AG09309 (cell line): ENCODE data around the gene IQCE.

Experiments used
- DNase-seq: peaks from one replicate; pipeline ENCODE4 v3.0.0-alpha.2; 2010; ENCODE audit warnings: low read depth
- H3K4me3 ChIP-seq: 2 replicates; pipeline ENCODE4 v1.5.1; 2011; ENCODE audit warnings: mild to moderate bottlenecking, low read depth, low read length, moderate library complexity; ENCODE audit not compliant: control insufficient read depth
- TF ChIP-seq, protein P1 (sequence below): IDR thresholded peaks from 2 replicates; pipeline ENCODE4 v1.5.1; 2011; ENCODE audit warnings: mild to moderate bottlenecking, low read depth, low read length, inconsistent platforms; ENCODE audit not compliant: insufficient read depth, control insufficient read depth; ENCODE audit errors: missing control alignments

Gene IQCE

DNA sequence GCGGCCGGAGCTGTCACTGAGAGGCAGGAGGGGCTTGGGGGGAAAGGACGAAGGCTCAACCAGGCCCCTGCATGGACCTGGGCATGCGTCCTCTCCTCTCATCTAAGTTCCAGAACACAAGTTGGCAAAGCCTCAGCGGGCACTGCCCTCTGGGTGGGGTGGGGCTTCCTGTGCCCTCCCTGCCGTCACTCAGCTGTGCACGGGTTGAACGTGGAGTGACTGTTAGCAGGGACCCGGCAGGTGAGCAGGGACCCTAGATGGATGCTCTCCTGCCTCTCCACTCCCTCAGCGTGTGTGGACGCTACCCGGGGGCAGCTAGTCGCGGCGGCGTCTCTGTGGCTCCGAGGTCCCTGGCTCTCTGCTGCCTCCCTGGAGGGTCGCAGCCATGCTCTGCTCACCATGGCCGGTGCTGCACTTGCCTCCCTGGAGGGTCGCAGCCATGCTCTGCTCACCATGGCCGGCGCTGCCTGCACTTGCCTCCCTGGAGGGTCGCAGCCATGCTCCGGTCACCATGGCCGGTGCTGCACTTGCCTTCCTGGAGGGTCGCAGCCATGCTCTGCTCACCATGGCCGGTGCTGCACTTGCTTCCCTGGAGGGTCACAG lies 36.6 kb downstream of the IQCE start:
- TF ChIP-seq, protein P1, sequence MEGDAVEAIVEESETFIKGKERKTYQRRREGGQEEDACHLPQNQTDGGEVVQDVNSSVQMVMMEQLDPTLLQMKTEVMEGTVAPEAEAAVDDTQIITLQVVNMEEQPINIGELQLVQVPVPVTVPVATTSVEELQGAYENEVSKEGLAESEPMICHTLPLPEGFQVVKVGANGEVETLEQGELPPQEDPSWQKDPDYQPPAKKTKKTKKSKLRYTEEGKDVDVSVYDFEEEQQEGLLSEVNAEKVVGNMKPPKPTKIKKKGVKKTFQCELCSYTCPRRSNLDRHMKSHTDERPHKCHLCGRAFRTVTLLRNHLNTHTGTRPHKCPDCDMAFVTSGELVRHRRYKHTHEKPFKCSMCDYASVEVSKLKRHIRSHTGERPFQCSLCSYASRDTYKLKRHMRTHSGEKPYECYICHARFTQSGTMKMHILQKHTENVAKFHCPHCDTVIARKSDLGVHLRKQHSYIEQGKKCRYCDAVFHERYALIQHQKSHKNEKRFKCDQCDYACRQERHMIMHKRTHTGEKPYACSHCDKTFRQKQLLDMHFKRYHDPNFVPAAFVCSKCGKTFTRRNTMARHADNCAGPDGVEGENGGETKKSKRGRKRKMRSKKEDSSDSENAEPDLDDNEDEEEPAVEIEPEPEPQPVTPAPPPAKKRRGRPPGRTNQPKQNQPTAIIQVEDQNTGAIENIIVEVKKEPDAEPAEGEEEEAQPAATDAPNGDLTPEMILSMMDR, result no peak
- no peak for DNase-seq
- H3K4me3 ChIP-seq, result no peak overlapping the region

DNA sequence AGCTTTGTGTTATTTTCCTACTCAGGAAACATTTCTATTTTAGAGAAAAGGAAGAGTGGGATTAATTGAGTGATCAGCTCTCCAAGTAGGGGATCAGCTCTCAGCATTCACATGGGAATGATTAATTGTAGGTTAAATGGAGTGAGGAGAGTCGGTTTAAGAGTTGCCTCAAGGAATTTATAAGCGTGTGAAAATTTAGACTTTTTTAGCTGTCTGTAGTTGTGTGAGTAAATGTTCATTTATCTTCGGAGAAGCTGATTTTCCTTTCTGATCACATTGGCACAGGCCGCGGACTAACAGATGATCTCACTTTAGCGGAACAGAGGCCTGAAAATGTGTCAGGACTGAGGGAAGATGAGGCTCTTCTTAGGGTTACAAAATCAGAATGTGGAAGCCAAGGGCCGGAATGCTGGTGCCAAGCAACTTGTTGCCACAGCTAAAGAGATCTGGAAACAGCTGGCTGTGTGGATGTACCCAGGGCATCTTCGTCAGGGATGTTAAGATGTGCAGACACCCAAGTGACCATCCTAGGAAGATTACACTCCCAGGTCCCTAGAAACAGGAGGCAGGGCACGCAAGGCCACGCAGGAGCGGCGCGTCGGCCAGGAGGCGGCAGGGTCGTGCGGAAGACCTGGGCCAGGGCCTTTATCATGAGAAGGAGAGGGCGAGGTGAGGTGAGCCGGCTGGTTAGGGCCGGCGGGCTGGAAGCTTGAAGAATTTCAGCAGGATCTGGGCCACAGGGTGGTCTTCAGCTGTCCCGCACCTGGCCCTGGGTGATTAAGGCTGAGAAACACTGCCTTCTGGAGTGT lies 37.9 kb downstream of the IQCE start:
- TF ChIP-seq, protein P1, result no peak
- no peak overlapping the region for H3K4me3 ChIP-seq
- DNase-seq, result no peak

DNA sequence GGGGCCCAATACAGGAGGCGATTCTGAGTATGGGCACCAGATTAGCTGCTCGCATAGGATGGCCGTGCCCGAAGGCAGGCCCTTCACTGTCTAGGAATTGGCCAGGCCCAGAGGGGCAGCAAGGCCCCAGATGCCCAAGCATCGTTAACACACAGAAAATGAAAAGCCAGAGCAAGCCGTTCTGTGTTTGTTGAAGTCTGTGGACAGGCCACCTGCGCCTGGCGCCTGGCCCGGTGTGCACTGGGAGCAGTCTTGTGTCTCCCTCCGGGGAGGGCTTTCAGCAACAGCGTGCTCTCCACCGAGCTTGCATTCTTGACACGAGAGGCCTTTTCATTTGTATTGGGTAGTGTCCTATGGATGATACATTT lies 38.5 kb downstream of the IQCE start:
- DNase-seq, result no peak
- TF ChIP-seq, protein P1, result no peak
- H3K4me3 ChIP-seq, result no peak overlapping the region

DNA sequence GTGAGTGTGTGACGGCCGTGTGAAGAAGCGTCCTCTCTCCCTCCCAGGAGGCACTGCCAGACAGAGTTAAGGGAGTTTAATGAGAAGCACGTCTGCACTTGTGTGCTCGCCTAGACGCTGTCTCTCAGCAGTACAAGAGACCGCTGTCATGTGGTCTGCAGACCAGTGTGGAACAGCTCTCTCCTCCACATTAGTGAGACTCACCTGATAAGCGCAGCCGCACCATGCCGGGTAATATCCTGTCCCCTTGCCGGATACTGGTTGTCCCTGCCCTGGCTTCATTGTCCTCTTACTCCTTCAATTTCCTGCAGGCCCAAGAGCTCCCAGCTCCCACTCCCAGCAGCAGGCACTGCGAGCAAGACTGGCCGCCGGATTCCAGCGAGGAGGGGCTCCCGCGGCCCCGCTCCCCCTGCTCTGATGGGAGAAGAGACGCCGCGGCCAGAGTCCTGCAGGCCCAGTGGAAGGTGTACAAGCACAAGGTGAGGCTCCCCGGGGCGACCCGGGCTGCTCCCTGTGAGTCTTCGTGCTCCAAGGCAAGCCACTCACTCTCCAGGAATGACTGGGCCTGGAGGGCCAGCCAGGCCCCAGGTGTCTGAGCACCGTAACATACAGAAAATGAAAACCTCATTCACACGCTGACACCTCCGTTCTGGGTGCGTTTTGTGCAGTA lies 39.5 kb downstream of the IQCE start:
- no peak overlapping the region for H3K4me3 ChIP-seq
- DNase-seq, result no peak
- TF ChIP-seq, protein P1, result no peak

GRCh38 chr7:2601065-2601464 lies 42.3 kb downstream of the IQCE start:
- DNase-seq, result no peak
- TF ChIP-seq, protein P1, result no peak
- no peak overlapping the region for H3K4me3 ChIP-seq

GRCh38 chr7:2601907-2602306 lies 43.1 kb downstream of the IQCE start:
- no peak for DNase-seq
- TF ChIP-seq, protein P1, result no peak
- H3K4me3 ChIP-seq, result no peak overlapping the region
